HepG2 (cell line): Measurements from ENCODE around the gene CISD3. TPM values are rescaled to one million over a fixed set of nuclear protein-coding genes. Genes with fewer than 3 reads are reported as not detected.

Experiments
- ARHGAP35 ChIP-seq: sonication (generic); formaldehyde crosslinking; IDR thresholded peaks from 2 replicates; pipeline ENCODE4 v1.9.0; 2022; ENCODE audit warnings: mild to moderate bottlenecking, inconsistent platforms, moderate library complexity, missing genetic modification reagents, borderline replicate concordance
- CEBPB ChIP-seq: IDR thresholded peaks from 2 replicates; pipeline ENCODE4 v1.6.1; 2011; ENCODE audit warnings: low read depth, low read length, improper control_type of control experiment, borderline replicate concordance
- GPBP1L1 ChIP-seq: sonication (generic); formaldehyde crosslinking; IDR thresholded peaks from 2 replicates; pipeline ENCODE4 v1.5.0; 2020; ENCODE audit warnings: mild to moderate bottlenecking, missing genetic modification reagents
- HDAC6 ChIP-seq: fragments of 200-600 bp; sonication (generic); IDR thresholded peaks from 2 replicates; pipeline ENCODE4 v1.7.0; 2017; ENCODE audit warnings: mild to moderate bottlenecking, antibody characterized with exemption, low read length, low read depth
- HMG20B ChIP-seq: conservative IDR thresholded peaks from 2 replicates; pipeline ENCODE4 v1.6.1; 2016; ENCODE audit warnings: missing genetic modification reagents, missing compliant biosample characterization
- IRF2 ChIP-seq: IDR thresholded peaks from 2 replicates; pipeline ENCODE4 v1.6.1; 2018; ENCODE audit warnings: missing genetic modification reagents, missing compliant biosample characterization
- KAT7 ChIP-seq: IDR thresholded peaks from 2 replicates; pipeline ENCODE4 v1.6.1; 2018; ENCODE audit warnings: borderline replicate concordance, missing compliant biosample characterization
- ONECUT2 ChIP-seq: sonication (generic); formaldehyde crosslinking; IDR thresholded peaks from 2 replicates; pipeline ENCODE4 v1.4.0; 2020; ENCODE audit warnings: missing genetic modification reagents
- RAD21 ChIP-seq: fragments of 450-650 bp; formaldehyde crosslinking; IDR thresholded peaks from 2 replicates; pipeline ENCODE4 v1.5.0; 2020; ENCODE audit warnings: mild to moderate bottlenecking
- TBP ChIP-seq: sonication (generic); formaldehyde crosslinking; IDR thresholded peaks from 2 replicates; pipeline ENCODE4 v1.5.0; 2020; ENCODE audit warnings: missing genetic modification reagents
- TCF7 ChIP-seq: sonication (generic); IDR thresholded peaks from 2 replicates; pipeline ENCODE4 v1.6.1; 2016; ENCODE audit warnings: antibody characterized with exemption, low read depth
- THAP8 ChIP-seq: sonication (generic); formaldehyde crosslinking; IDR thresholded peaks from 2 replicates; pipeline ENCODE4 v1.5.1; 2020; ENCODE audit warnings: missing genetic modification reagents, mild to moderate bottlenecking, borderline replicate concordance
- U2AF2 ChIP-seq: fragments of 200-400 bp; formaldehyde crosslinking; IDR thresholded peaks from 2 replicates; pipeline ENCODE4 v1.6.1; 2017; ENCODE audit warnings: low read depth, mild to moderate bottlenecking, low read length
- WIZ ChIP-seq: sonication (generic); formaldehyde crosslinking; IDR thresholded peaks from 2 replicates; pipeline ENCODE4 v1.5.1; 2020; ENCODE audit warnings: mild to moderate bottlenecking, missing genetic modification reagents
- XRCC5 ChIP-seq: fragments of 200-400 bp; formaldehyde crosslinking; optimal IDR thresholded peaks from 2 replicates; pipeline ENCODE3; 2017; ENCODE audit warnings: mild to moderate bottlenecking, low read length
- ZBTB38 ChIP-seq: sonication (generic); formaldehyde crosslinking; IDR thresholded peaks from 2 replicates; pipeline ENCODE4 v1.5.1; 2020; ENCODE audit warnings: mild to moderate bottlenecking, missing genetic modification reagents
- ZFP41 ChIP-seq: sonication (generic); formaldehyde crosslinking; IDR thresholded peaks from 2 replicates; pipeline ENCODE4 v1.4.0; 2020; ENCODE audit warnings: mild to moderate bottlenecking, missing genetic modification reagents, borderline replicate concordance
- ZKSCAN1 ChIP-seq: fragments of 150-350 bp; IDR thresholded peaks from 2 replicates; pipeline ENCODE4 v1.6.1; 2014; ENCODE audit warnings: low read length
- ZNF124 ChIP-seq: sonication (generic); formaldehyde crosslinking; IDR thresholded peaks from 2 replicates; pipeline ENCODE4 v1.4.0; 2020; ENCODE audit warnings: missing genetic modification reagents
- ZNF337 ChIP-seq: sonication (generic); formaldehyde crosslinking; IDR thresholded peaks from 2 replicates; pipeline ENCODE4 v1.5.1; 2020; ENCODE audit warnings: missing genetic modification reagents, low read depth, mild to moderate bottlenecking, borderline replicate concordance
- ZNF354B ChIP-seq: sonication (generic); formaldehyde crosslinking; IDR thresholded peaks from 2 replicates; pipeline ENCODE4 v1.8.0; 2022; ENCODE audit warnings: mild to moderate bottlenecking, missing genetic modification reagents
- ZNF367 ChIP-seq: sonication (generic); formaldehyde crosslinking; IDR thresholded peaks from 2 replicates; pipeline ENCODE4 v1.4.0; 2020; ENCODE audit warnings: missing genetic modification reagents, borderline replicate concordance
- ZNF441 ChIP-seq: sonication (generic); formaldehyde crosslinking; IDR thresholded peaks from 2 replicates; pipeline ENCODE4 v1.7.0; 2021; ENCODE audit warnings: missing genetic modification reagents, borderline replicate concordance
- ZNF468 ChIP-seq: sonication (generic); formaldehyde crosslinking; IDR thresholded peaks from 2 replicates; pipeline ENCODE4 v1.8.0; 2022; ENCODE audit warnings: mild to moderate bottlenecking, moderate library complexity, missing genetic modification reagents
- ZNF616 ChIP-seq: sonication (generic); formaldehyde crosslinking; IDR thresholded peaks from 2 replicates; pipeline ENCODE4 v1.5.0; 2020; ENCODE audit warnings: low read depth, mild to moderate bottlenecking, missing genetic modification reagents
- ZNF670 ChIP-seq: sonication (generic); formaldehyde crosslinking; IDR thresholded peaks from 2 replicates; pipeline ENCODE4 v1.8.0; 2022; ENCODE audit warnings: mild to moderate bottlenecking, missing genetic modification reagents, borderline replicate concordance
- ZNF678 ChIP-seq: sonication (generic); formaldehyde crosslinking; IDR thresholded peaks from 2 replicates; pipeline ENCODE4 v1.4.0; 2020; ENCODE audit warnings: mild to moderate bottlenecking, missing genetic modification reagents
- ZNF878 ChIP-seq: sonication (generic); formaldehyde crosslinking; IDR thresholded peaks from 2 replicates; pipeline ENCODE4 v1.8.1; 2023; ENCODE audit warnings: mild to moderate bottlenecking, missing genetic modification reagents, moderate library complexity
- polyA plus RNA-seq, 8 experiments: library from polyadenylated mRNA; depleted of rRNA in 3 of 8; stranded (reverse) in 7 of 8; unstranded in 1 of 8; fragments of >200 nt; fragmentation: Illumina TruSeq in 4 of 8; extraction: Trizol in 4 of 8; gene quantifications; 2 replicates each; pipeline versions ENCODE4 v1.2.1 to v1.2.3, GENCODE V29; 2011 to 2016; ENCODE audit warnings: low read depth in 4 of 8, missing spikeins in 1 of 8, mixed read lengths in 1 of 8; ENCODE audit not compliant: insufficient read depth in 1 of 8
- total RNA-seq, 5 experiments: library from RNA; depleted of rRNA; stranded (reverse); fragments of >200 nt; fragmentation: Illumina TruSeq; extraction: Trizol; gene quantifications; 2 replicates each; pipeline ENCODE4 v1.2.3, GENCODE V29; 2016; ENCODE audit warnings: low read depth in 1 of 5
- TF ChIP-seq, protein P1 (sequence below): sonication (generic); formaldehyde crosslinking; IDR thresholded peaks from 2 replicates; pipeline ENCODE4 v1.5.1; 2020; ENCODE audit warnings: missing genetic modification reagents, mild to moderate bottlenecking, borderline replicate concordance

The CISD3 gene
- total and polyA plus RNA-seq, 2 of the 13 experiments (the other 11 are each of a cell fraction or from before 2014, with no cell fraction given), result 30.0 to 34.1 TPM

DNA sequence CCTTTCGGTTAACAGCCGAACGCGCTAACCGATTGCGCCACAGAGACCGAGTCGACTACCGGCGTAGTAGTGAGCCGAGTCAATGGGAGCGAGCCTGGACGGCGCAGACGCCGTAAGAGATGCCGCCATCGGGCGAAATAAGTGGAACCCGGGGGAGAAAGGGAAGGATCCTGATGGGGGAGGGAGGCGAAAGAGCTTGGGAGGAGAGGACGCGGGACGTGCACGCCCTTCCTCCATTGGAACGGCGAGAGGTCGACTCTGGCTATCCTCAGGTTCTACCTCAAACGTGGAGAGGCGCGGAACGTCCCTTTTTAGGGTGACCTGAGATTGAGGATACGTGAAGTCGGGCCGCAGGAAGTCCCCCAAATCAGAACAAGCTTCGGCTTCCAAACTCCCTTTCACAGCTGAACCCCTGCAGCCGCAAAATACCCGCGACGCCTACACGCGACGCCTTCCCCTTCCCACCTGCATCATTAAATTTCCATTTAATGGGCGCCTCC lies 21.7 kb downstream of the CISD3 start (continued):
- TF ChIP-seq ZNF468 (CRISPR knock-in tag), result no peak
- peak; percentile 63; the same call in 1 of the 2 replicates for TF ChIP-seq ZNF367 (CRISPR knock-in tag)
- TF ChIP-seq ZNF337, result no peak
- TF ChIP-seq, protein P1, sequence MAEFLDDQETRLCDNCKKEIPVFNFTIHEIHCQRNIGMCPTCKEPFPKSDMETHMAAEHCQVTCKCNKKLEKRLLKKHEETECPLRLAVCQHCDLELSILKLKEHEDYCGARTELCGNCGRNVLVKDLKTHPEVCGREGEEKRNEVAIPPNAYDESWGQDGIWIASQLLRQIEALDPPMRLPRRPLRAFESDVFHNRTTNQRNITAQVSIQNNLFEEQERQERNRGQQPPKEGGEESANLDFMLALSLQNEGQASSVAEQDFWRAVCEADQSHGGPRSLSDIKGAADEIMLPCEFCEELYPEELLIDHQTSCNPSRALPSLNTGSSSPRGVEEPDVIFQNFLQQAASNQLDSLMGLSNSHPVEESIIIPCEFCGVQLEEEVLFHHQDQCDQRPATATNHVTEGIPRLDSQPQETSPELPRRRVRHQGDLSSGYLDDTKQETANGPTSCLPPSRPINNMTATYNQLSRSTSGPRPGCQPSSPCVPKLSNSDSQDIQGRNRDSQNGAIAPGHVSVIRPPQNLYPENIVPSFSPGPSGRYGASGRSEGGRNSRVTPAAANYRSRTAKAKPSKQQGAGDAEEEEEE (CRISPR knock-in tag), result no peak
- TF ChIP-seq U2AF2, result no peak
- peak; percentile 4; the same call in 1 of the 2 replicates for TF ChIP-seq ZNF616 (CRISPR knock-in tag)
- no peak for TF ChIP-seq RAD21 (CRISPR knock-in tag)
- peak; percentile 72 for TF ChIP-seq IRF2
- TF ChIP-seq HMG20B (CRISPR knock-in tag), result 0 out of 2 replicates have a peak, but pooled peaks have one; percentile 37
- no peak for TF ChIP-seq ZNF678
- no peak for TF ChIP-seq ZNF124 (CRISPR knock-in tag)
- peak; percentile 42; the same call in 1 of the 2 replicates for TF ChIP-seq THAP8 (CRISPR knock-in tag)
- no peak for TF ChIP-seq WIZ (CRISPR knock-in tag)
- no peak for TF ChIP-seq TBP
- TF ChIP-seq KAT7 (CRISPR knock-in tag), result 0 out of 2 replicates have a peak, but pooled peaks have one; percentile 23
- peak; percentile 2; the same call in 1 of the 2 replicates for TF ChIP-seq ONECUT2
- no peak for TF ChIP-seq ZNF670 (CRISPR knock-in tag)
- TF ChIP-seq ZNF878 (CRISPR knock-in tag), result peak; percentile 49; the same call in 1 of the 2 replicates
- peak; percentile 89 for TF ChIP-seq XRCC5
- peak; percentile 91 for TF ChIP-seq CEBPB
- TF ChIP-seq HDAC6, result no peak
- TF ChIP-seq ARHGAP35 (CRISPR knock-in tag), result 0 out of 2 replicates have a peak, but pooled peaks have one; percentile 23
- no peak for TF ChIP-seq TCF7
- no peak for TF ChIP-seq ZBTB38 (CRISPR knock-in tag)
- peak; percentile 71 for TF ChIP-seq ZKSCAN1
- no peak; the same call in 1 of the 2 replicates for TF ChIP-seq ZFP41 (CRISPR knock-in tag)
- TF ChIP-seq ZNF354B (CRISPR knock-in tag), result 0 out of 2 replicates have a peak, but pooled peaks have one; percentile 35
- no peak for TF ChIP-seq GPBP1L1 (CRISPR knock-in tag)
- TF ChIP-seq ZNF441 (CRISPR knock-in tag), result peak; percentile 24; the same call in 1 of the 2 replicates
